Large intestine (tissue), 3 donors: ENCODE results near the gene PYGL. TPM values are rescaled to one million over a fixed set of nuclear protein-coding genes. Genes with fewer than 3 reads are reported as not detected.
A peak's percentile ranks its signal among the peaks of the same experiment; 100 is the strongest.
"Not testable (repeated sequence)": the region's sequence is repeated elsewhere in the genome, so short reads cannot be mapped to it uniquely, and the experiment has no call there.

Source experiments
- DNase-seq, 2 donors: peaks; one replicate each; pipeline versions ENCODE4 v3.0.0 to v3.0.0-alpha.2; 2013
- H3K27ac ChIP-seq: one replicate; pipeline ENCODE4 v1.5.1; 2013; ENCODE audit warnings: low read length
- H3K27me3 ChIP-seq: 2 replicates; pipeline ENCODE4 v1.6.1; 2013; ENCODE audit warnings: low read length; ENCODE audit not compliant: control insufficient read depth, insufficient read depth
- H3K36me3 ChIP-seq: 2 replicates; pipeline ENCODE4 v1.6.1; 2013; ENCODE audit warnings: low read length; ENCODE audit not compliant: control insufficient read depth, insufficient read depth
- H3K4me1 ChIP-seq: one replicate; pipeline ENCODE4 v1.6.1; 2013; ENCODE audit warnings: low read length; ENCODE audit not compliant: control insufficient read depth, insufficient read depth
- H3K4me3 ChIP-seq: one replicate; pipeline ENCODE4 v1.5.1; 2013; ENCODE audit warnings: low read length
- H3K9me3 ChIP-seq: one replicate; pipeline ENCODE4 v1.6.1; 2013; ENCODE audit warnings: mild to moderate bottlenecking, low read depth, low read length, moderate library complexity; ENCODE audit not compliant: control insufficient read depth
- WGBS: methylation state at CpG from one replicate; pipeline ENCODE4 v1.1.5; 2013; ENCODE audit warnings: low lambda C conversion rate; ENCODE audit not compliant: insufficient coverage; 5-methylcytosine and 5-hydroxymethylcytosine counted together
- polyA plus RNA-seq: library from polyadenylated mRNA; unstranded; fragments of 120-200 nt; gene quantifications from one replicate; pipeline ENCODE4 v1.2.1, GENCODE V29; 2013

The PYGL gene
- polyA plus RNA-seq, 1 donor = 8.0 TPM

DNA sequence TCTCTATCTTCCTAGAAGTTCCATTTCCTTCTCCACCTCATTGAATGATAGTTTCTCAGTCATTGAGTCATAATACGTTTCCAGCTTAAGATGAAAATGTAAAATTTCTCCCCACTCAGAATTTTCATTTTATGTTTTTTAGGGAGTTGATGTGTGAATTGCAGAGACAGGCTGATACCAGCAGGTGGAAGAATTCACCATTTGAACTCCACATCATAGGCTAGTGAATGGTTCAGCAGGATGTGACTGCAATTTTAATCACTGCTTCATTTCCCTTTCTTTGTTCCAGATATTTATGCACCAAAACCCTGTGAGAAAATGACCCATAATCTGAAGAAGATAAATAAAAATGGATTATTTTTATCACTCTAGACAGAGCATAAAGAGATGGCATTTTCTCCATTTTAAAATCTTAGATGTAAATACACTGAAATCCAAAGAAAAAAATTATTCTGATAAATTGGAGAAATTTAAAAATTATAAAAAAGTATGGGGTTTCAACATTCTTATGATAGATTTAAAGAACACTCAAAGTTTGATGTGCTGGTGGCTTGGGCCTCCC, 10.6 kb upstream of the PYGL start:
- WGBS = 38% methylated on average over 1 of the region's 1 CpG
- H3K4me3 ChIP-seq = no peak overlapping the region
- DNase-seq = no peak

DNA sequence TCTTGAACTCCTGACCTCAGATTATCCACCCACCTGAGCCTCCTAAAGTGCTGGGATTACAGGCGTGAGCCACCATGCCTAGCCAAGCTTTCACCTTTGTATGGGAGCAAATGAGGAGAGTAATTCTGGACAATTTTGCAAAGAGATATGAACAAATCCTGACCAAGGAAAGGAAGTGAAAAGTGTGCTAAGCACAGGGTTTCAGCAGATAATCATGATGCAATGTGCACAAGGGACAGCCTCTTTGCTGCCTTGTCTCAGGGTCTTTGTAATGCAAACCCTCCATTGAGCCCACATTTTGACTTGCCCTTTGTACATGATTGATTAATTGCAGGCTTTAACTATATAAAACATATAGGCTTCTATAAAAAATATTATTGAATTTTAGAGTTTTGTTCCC, 9.2 kb upstream of the PYGL start:
- Histone ChIP-seq H3K27ac (no peak overlapping the region), H3K27me3 (no peaks in the 10 kb centered on the region), H3K9me3 (peaks cover 4% of the 10 kb centered on the region), H3K4me1 (peaks cover 3% of the 10 kb centered on the region), H3K4me3 (no peak overlapping the region), H3K36me3 (no peaks in the 10 kb centered on the region)
- no peak for DNase-seq
- no CpG with 5 or more reads among the region's 1 CpG for WGBS

More for the DNA sequence above, 10.6 kb upstream of the PYGL start:
- Histone ChIP-seq H3K36me3 (no peaks in the 10 kb centered on the region), H3K27me3 (no peaks in the 10 kb centered on the region), H3K9me3 (peaks cover 4% of the 10 kb centered on the region), H3K27ac (no peak overlapping the region), H3K4me1 (peaks cover 3% of the 10 kb centered on the region)

DNA sequence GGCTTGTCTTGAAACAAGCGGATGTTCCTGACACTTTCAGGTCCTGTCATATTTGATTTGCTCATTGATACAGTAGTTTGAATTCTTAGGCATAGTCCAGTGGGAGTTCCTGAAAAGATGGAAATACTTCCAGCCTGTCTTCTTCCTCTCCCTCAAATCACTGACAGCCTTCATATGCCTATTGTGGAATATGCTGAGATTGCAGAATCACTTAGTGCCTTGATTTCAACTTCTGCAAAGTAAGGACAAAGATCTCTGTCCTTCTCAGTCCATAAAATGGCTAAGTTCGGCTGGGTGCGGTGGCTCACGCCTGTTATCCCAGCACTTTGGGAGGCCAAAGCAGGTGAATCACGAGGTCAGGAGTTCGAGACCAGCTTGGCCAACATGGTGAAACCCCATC, 6.7 kb upstream of the PYGL start:
- H3K4me3 ChIP-seq = no peak overlapping the region
- peaks cover 3% of the 10 kb centered on the region for H3K4me1 ChIP-seq
- H3K27me3 ChIP-seq = no peaks in the 10 kb centered on the region
- no peak overlapping the region for H3K27ac ChIP-seq
- H3K36me3 ChIP-seq = no peaks in the 10 kb centered on the region
- WGBS = no CpG with 5 or more reads among the region's 6 CpGs
- no peaks in the 10 kb centered on the region for H3K9me3 ChIP-seq
- DNase-seq = no peak

DNA sequence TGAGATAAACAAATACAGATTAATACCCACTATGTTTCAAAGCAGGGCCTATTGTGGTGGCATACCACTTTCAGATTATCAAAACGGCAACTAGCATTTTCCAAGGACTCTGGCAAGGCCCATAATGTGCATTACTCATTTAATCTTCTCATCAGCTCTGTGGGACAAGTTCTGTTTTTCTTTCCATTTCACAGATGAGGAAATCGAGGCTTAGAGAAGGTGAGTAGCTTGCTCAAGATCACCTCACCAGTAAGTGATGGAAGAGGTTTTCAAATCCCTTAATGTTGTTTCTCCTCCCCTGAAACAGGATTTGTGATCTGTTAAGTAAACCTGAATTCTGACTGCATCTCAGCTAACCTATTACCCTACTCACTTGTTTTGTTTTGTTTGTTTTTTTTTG, 3.9 kb upstream of the PYGL start:
- Histone ChIP-seq H3K4me1 (no peaks in the 10 kb centered on the region), H3K27me3 (peaks cover 12% of the 10 kb centered on the region), H3K9me3 (no peaks in the 10 kb centered on the region), H3K27ac (no peak overlapping the region), H3K36me3 (no peaks in the 10 kb centered on the region), H3K4me3 (no peak overlapping the region)
- no peak for DNase-seq
- 100% methylated on average over 1 of the region's 2 CpGs for whole genome bisulfite sequencing

DNA sequence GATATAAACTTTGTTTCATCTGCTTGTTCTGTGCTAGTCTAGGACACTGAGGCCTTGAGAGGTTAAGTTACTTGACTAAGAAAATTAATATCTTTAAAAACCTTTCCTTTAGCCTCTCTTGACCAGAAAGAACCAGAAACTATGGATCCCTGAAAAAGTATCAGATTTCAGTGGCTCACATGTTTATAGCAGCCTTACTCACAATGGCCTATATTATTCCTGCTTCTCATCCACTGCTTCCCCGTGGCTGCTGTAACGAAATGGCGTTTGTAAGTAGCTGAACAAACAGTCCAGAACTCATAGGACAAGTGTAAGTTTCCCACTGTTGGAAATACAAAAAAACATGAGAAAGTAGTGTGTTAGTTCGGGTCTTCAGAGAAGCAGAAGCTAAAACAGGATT, 3.2 kb upstream of the PYGL start:
- Histone ChIP-seq H3K36me3 (no peaks in the 10 kb centered on the region), H3K9me3 (no peaks in the 10 kb centered on the region), H3K27me3 (peaks cover 15% of the 10 kb centered on the region), H3K27ac (no peak overlapping the region), H3K4me3 (no peak overlapping the region), H3K4me1 (no peaks in the 10 kb centered on the region)
- 62% methylated on average over 4 of the region's 4 CpGs for WGBS
- DNase-seq = no peak

DNA sequence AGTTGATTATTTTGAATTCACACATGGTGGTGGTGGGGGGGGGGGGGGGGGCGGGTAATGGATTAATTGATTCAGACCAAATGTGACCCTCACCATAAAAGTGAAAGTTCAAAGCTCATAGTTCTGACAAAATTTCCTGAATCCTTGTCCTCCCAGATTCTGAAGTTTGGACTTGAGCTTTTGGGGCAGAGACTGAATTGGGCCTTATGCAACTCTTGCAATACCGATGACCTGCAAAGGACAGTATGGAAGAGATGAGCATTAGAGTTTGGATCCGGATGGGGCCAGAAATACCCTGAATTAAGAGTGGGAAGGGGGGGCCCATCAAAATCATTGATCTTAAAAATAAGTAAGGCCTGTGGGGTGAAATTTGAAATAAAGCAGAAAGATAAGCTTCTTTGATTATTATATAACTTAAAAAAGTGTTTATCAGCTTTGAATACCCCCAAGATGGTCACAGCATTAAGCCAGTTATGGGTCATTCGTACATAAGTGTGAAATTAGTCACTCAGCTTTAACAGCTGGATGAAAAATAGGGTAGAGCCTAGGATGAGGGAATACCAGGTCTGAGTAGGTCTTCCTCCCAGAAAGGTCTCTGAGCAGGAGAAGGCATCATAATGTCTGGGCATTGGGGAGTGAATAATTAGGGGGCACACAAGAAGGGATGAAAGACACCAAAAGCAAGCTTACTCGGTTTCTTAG, 2.1 kb upstream of the PYGL start:
- H3K36me3 ChIP-seq = no peaks in the 10 kb centered on the region
- no peaks in the 10 kb centered on the region for H3K4me1 ChIP-seq
- H3K9me3 ChIP-seq = no peaks in the 10 kb centered on the region
- no peak overlapping the region for H3K4me3 ChIP-seq
- DNase-seq = no peak
- H3K27me3 ChIP-seq = peaks cover 16% of the 10 kb centered on the region
- no CpG with 5 or more reads among the region's 5 CpGs for WGBS
- no peak overlapping the region for H3K27ac ChIP-seq

DNA sequence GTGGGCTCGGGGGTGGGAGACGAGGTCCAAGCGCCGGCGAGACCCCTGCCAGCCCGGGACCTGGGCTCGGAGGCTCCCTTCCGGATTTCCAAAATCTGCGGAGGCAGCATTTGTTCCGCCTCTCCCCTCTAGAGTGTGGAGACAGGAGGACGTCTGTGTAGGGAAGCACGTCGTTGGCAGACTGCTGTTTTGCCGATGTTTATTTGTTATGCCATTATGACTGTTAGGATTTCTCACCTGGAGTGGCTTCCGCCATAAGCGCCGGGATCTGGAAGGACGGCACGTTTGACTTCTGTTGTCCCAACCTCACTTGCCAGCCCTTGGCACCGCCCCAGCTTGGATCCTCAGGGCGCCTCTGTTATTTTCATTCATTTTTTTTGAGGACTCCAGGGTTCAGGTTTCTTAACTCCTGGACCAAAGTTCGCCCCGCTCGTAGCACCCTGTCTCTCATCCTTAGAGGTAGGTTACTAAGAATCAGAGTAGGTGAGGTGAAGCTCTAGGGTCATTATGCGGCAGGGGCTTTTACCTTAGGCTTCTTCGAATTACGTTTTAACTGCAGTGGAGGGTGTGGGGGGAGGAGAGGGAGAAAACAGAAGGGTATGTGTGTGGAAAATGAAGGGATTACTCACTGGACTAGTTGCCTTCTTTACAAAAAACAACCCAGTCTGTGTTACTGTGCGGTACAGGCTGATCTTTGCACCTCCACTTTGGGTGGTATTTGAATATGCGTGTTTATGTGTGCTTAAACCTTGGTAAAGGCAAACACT, 547 bp upstream of the PYGL start:
- H3K9me3 ChIP-seq = no peaks in the 10 kb centered on the region
- H3K27me3 ChIP-seq = peaks cover 18% of the 10 kb centered on the region
- no peaks in the 10 kb centered on the region for H3K4me1 ChIP-seq
- DNase-seq = peak in 1 of 2 donors; percentile 57
- no peaks in the 10 kb centered on the region for H3K36me3 ChIP-seq
- H3K27ac ChIP-seq = no peak overlapping the region
- WGBS = no CpG with 5 or more reads among the region's 29 CpGs
- peak overlapping the region; percentile 55 for H3K4me3 ChIP-seq

DNA sequence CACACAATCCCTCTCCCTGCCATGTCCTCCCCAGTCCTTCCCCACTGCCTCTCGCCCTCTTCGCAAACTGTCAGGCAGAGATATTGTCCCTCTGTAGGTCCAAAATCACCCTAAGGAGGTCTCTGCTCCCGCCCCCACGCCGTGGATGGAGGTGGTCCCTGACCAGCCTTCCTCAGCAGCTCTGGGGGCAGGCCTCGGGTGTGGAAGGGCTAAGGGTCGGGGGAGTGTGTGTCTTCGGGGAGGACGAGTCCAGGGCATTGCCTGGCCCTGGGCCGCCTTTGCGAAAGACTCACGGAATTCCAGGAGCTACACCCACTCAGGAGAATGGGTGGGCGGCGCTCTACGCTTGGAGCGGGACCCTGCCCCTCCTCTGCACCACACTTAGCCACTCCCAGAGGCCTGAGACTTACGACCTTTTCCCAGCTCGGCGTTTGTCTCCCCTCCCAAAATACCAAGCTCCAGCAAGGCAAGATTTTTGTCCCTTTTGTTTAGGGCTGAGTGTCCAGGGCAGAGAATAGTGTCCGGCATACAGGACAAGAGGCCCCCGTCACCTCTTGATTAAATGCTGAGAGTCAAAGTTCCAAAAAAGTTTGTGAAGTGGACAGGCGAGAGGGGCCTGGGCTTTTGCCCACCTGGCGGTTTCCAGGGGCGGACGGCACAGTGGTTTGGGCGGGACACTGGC, 881 bp downstream of the PYGL start:
- no peak overlapping the region for H3K27ac ChIP-seq
- H3K27me3 ChIP-seq = peaks cover 18% of the 10 kb centered on the region
- no peaks in the 10 kb centered on the region for H3K4me1 ChIP-seq
- WGBS = no CpG with 5 or more reads among the region's 26 CpGs
- H3K36me3 ChIP-seq = no peaks in the 10 kb centered on the region
- peak in 1 of 2 donors; percentile 18 for DNase-seq
- H3K4me3 ChIP-seq = peak overlapping the region; percentile 55
- no peaks in the 10 kb centered on the region for H3K9me3 ChIP-seq

DNA sequence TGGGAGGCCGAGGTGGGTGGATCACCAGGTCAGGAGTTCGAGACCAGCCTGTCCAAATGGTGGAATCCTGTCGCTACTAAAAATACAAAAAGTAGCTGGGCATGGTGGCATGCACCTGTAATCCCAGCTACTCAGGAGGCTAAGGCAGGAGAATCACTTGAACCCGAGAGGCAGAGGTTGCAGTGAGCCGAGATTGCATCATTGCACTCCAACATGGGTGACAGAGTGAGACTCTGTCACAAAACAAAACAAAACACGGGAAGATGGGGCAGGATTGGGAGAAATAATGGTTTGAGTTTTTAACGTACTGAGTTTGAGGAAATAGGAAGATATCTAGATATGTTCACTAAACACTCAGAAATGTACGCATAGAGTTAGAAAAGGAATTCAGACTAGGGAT, 2.6 kb downstream of the PYGL start:
- H3K27ac ChIP-seq, H3K4me3 ChIP-seq, H3K9me3 ChIP-seq, H3K36me3 ChIP-seq, H3K4me1 ChIP-seq, DNase-seq: not testable (repeated sequence)
- WGBS = 94% methylated on average over 3 of the region's 8 CpGs
- peaks cover 18% of the 10 kb centered on the region for H3K27me3 ChIP-seq

DNA sequence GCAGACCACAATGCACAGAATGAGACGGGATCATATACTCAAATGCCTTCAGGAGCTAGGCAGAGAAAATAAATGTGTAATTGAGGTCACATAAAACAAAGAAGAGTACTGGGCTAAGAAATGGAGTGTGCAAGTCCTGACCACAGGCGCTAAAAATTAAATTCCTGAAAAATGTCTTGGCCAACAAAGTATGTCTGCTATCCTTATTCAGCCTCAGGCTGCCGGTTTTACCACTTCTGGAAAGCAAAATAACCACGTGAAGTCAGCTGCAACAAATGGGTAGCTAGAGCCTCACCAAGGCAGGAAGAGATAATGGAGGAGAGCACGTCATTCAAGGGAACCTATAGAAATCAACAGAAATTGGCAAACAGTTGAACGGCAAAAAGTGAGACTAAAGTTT, 3.1 kb downstream of the PYGL start:
- no peak overlapping the region for H3K27ac ChIP-seq
- H3K4me1 ChIP-seq = no peaks in the 10 kb centered on the region
- DNase-seq = no peak
- 67% methylated on average over 3 of the region's 6 CpGs for WGBS
- peaks cover 18% of the 10 kb centered on the region for H3K27me3 ChIP-seq
- H3K4me3 ChIP-seq = no peak overlapping the region
- H3K9me3 ChIP-seq = no peaks in the 10 kb centered on the region
- H3K36me3 ChIP-seq = no peaks in the 10 kb centered on the region
